Neural progenitor cell (in vitro differentiated cells): Measurements from ENCODE around the gene PRRX1. TPM values are rescaled to one million over a fixed set of nuclear protein-coding genes. Genes with fewer than 3 reads are reported as not detected.

Experiments
- DNase-seq: peaks from one replicate; pipeline ENCODE4 v3.0.0-alpha.2; 2016; ENCODE audit warnings: low spot score
- H2AFZ ChIP-seq: fragments of 200-600 bp; sonication (generic); replicated peaks from 2 replicates; pipeline ENCODE4 v1.6.1; 2016; ENCODE audit warnings: antibody characterized with exemption
- H3F3A ChIP-seq: fragments of 200-600 bp; sonication (generic); 2 replicates; pipeline ENCODE4 v1.6.1; 2016; ENCODE audit warnings: antibody characterized with exemption, low read depth
- H3K27ac ChIP-seq: fragments of 200-600 bp; sonication (generic); 2 replicates; pipeline ENCODE4 v1.5.1; 2016; ENCODE audit warnings: mild to moderate bottlenecking
- H3K27me3 ChIP-seq: fragments of 200-600 bp; sonication (generic); 2 replicates; pipeline ENCODE4 v1.6.1; 2016; ENCODE audit warnings: mild to moderate bottlenecking, moderate library complexity
- H3K36me3 ChIP-seq: fragments of 200-600 bp; sonication (generic); 2 replicates; pipeline ENCODE4 v1.5.1; 2016
- H3K4me1 ChIP-seq: fragments of 200-600 bp; sonication (generic); 2 replicates; pipeline ENCODE4 v1.6.1; 2016; ENCODE audit warnings: mixed run types
- H3K4me2 ChIP-seq: fragments of 200-600 bp; sonication (generic); 2 replicates; pipeline ENCODE4 v1.6.1; 2016
- H3K4me3 ChIP-seq: fragments of 200-600 bp; sonication (generic); 2 replicates; pipeline ENCODE4 v1.5.1; 2016
- H3K79me2 ChIP-seq: fragments of 200-600 bp; sonication (generic); 2 replicates; pipeline ENCODE4 v1.6.1; 2016; ENCODE audit warnings: low read depth
- H3K9ac ChIP-seq: fragments of 200-600 bp; sonication (generic); 2 replicates; pipeline ENCODE4 v1.6.1; 2016
- H3K9me3 ChIP-seq: fragments of 200-600 bp; sonication (generic); 2 replicates; pipeline ENCODE4 v1.5.1; 2016; ENCODE audit warnings: low read depth
- H4K20me1 ChIP-seq: fragments of 200-600 bp; sonication (generic); 2 replicates; pipeline ENCODE4 v1.6.1; 2016; ENCODE audit warnings: low read depth
- H3K27ac Mint-ChIP-seq: 3 replicates; pipeline ENCODE4 v1.8.0; 2021; ENCODE audit warnings: mixed read lengths
- H3K27me3 Mint-ChIP-seq: 2 replicates; pipeline ENCODE4 v1.8.0; 2022; ENCODE audit warnings: low read depth, mild to moderate bottlenecking, inconsistent platforms, moderate library complexity, mixed read lengths; ENCODE audit not compliant: insufficient read depth
- H3K36me3 Mint-ChIP-seq: 3 replicates; pipeline ENCODE4 v1.8.0; 2021; ENCODE audit warnings: mixed read lengths
- H3K4me1 Mint-ChIP-seq: 3 replicates; pipeline ENCODE4 v1.8.0; 2021; ENCODE audit warnings: mixed read lengths
- H3K4me3 Mint-ChIP-seq: 3 replicates; pipeline ENCODE4 v1.8.0; 2021; ENCODE audit warnings: mild to moderate bottlenecking, moderate library complexity, mixed read lengths
- H3K9me3 Mint-ChIP-seq: 3 replicates; pipeline ENCODE4 v1.8.0; 2020; ENCODE audit warnings: mixed read lengths
- CTCF ChIP-seq: fragments of 200-600 bp; sonication (generic); IDR thresholded peaks from 2 replicates; pipeline ENCODE4 v1.5.1; 2017; ENCODE audit warnings: antibody characterized with exemption, mild to moderate bottlenecking
- EZH2 ChIP-seq: fragments of 200-600 bp; sonication (generic); IDR thresholded peaks from 2 replicates; pipeline ENCODE4 v1.6.1; 2017; ENCODE audit warnings: antibody characterized with exemption, mild to moderate bottlenecking, moderate library complexity
- EZH2phosphoT487 ChIP-seq: fragments of 200-600 bp; sonication (generic); IDR thresholded peaks from 2 replicates; pipeline ENCODE4 v1.6.1; 2017; ENCODE audit warnings: antibody characterized with exemption
- total RNA-seq: library from RNA; depleted of rRNA; stranded (reverse); fragments of >200 nt; gene quantifications from 2 replicates; pipeline ENCODE4 v1.2.3, GENCODE V29; 2015; ENCODE audit warnings: low replicate concordance

Gene PRRX1
- total RNA-seq, 1 donor from 2014 or later = 0.19 TPM

GRCh38 chr1:170707117-170707516 is 43.2 kb downstream of the PRRX1 start:
- Histone ChIP-seq H4K20me1 (no peaks in the 10 kb centered on the region), H3K36me3 (no peaks in the 10 kb centered on the region), H3K27ac (no peak overlapping the region), H3K4me3 (no peak overlapping the region), H3K9me3 (no peaks in the 10 kb centered on the region), H3K4me2 (no peak overlapping the region), H3K79me2 (no peaks in the 10 kb centered on the region), H3K4me1 (no peaks in the 10 kb centered on the region), H3K27me3 (no peaks in the 10 kb centered on the region), H3F3A (no peaks in the 10 kb centered on the region), H3K9ac (no peak overlapping the region), H2AFZ (no peak overlapping the region)
- H3K27ac Mint-ChIP-seq = no peak overlapping the region
- H3K27me3 Mint-ChIP-seq = no peaks in the 10 kb centered on the region
- TF ChIP-seq CTCF (no peak), EZH2 (no peak), EZH2phosphoT487 (no peak)
- H3K4me1 Mint-ChIP-seq = peaks cover 6% of the 10 kb centered on the region
- H3K36me3 Mint-ChIP-seq = no peaks in the 10 kb centered on the region
- H3K4me3 Mint-ChIP-seq = no peak overlapping the region
- H3K9me3 Mint-ChIP-seq = peaks cover 3% of the 10 kb centered on the region
- DNase-seq = no peak

- H3K27ac ChIP-seq = no peak overlapping the region
- H3K27ac Mint-ChIP-seq = no peak overlapping the region
- H3K36me3 ChIP-seq = no peaks in the 10 kb centered on the region
- no peak overlapping the region for H3K4me3 ChIP-seq
- no peaks in the 10 kb centered on the region for H3F3A ChIP-seq
- H3K4me1 ChIP-seq = no peaks in the 10 kb centered on the region
- no peak overlapping the region for H3K9ac ChIP-seq
- no peak overlapping the region for H3K4me3 Mint-ChIP-seq
- H3K4me1 Mint-ChIP-seq = peaks cover 6% of the 10 kb centered on the region
- H3K36me3 Mint-ChIP-seq = peaks cover 2% of the 10 kb centered on the region
- H3K27me3 ChIP-seq = no peaks in the 10 kb centered on the region
- TF ChIP-seq EZH2 (no peak), EZH2phosphoT487 (no peak), CTCF (no peak)
- H4K20me1 ChIP-seq = no peaks in the 10 kb centered on the region
- DNase-seq = no peak
- no peak overlapping the region for H2AFZ ChIP-seq
- H3K4me2 ChIP-seq = no peak overlapping the region
- peaks cover 6% of the 10 kb centered on the region for H3K9me3 Mint-ChIP-seq
- H3K79me2 ChIP-seq = no peaks in the 10 kb centered on the region
- H3K9me3 ChIP-seq = no peaks in the 10 kb centered on the region
- H3K27me3 Mint-ChIP-seq = no peaks in the 10 kb centered on the region
Observed at GRCh38 chr1:170707959-170708655, 44.2 kb downstream of the PRRX1 start.

- Mint-ChIP-seq H3K27me3 (no peaks in the 10 kb centered on the region), H3K4me3 (no peak overlapping the region), H3K9me3 (peaks cover 3% of the 10 kb centered on the region), H3K4me1 (peaks cover 20% of the 10 kb centered on the region), H3K27ac (no peak overlapping the region), H3K36me3 (peaks cover 2% of the 10 kb centered on the region)
- Histone ChIP-seq H3K27me3 (no peaks in the 10 kb centered on the region), H2AFZ (no peak overlapping the region), H3K4me3 (no peak overlapping the region), H3F3A (no peaks in the 10 kb centered on the region), H4K20me1 (no peaks in the 10 kb centered on the region), H3K79me2 (no peaks in the 10 kb centered on the region), H3K9me3 (no peaks in the 10 kb centered on the region), H3K9ac (no peak overlapping the region), H3K4me1 (no peaks in the 10 kb centered on the region), H3K4me2 (no peak overlapping the region), H3K36me3 (no peaks in the 10 kb centered on the region), H3K27ac (no peak overlapping the region)
- no peak for DNase-seq
- TF ChIP-seq EZH2 (no peak), EZH2phosphoT487 (no peak), CTCF (no peak)
Observed at GRCh38 chr1:170711682-170712081, 47.8 kb downstream of the PRRX1 start.
